CD4-positive, alpha-beta T cell (primary cell): ENCODE data around the gene IL37. TPM values are rescaled to one million over a fixed set of nuclear protein-coding genes. Genes with fewer than 3 reads are reported as not detected.

ENCODE experiments used
- ATAC-seq: fragments of 200-7000 bp; cut with Tn5 transposase; one replicate; pipeline ENCODE4 v1.10.0; 2022; ENCODE audit warnings: mild to moderate bottlenecking; ENCODE audit not compliant: poor library complexity
- CTCF ChIA-PET: fragments of 350-600 bp; sonication (Branson Sonifier 250); formaldehyde crosslinking; loops from one replicate; lab custom pipeline; 2021; ENCODE audit warnings: antibody characterized with exemption, inconsistent platforms; lab: Charles Lee
- POLR2A ChIA-PET: fragments of 350-600 bp; sonication (Branson Sonifier 250); formaldehyde crosslinking; loops from one replicate; lab custom pipeline; 2021; ENCODE audit warnings: antibody characterized with exemption, inconsistent platforms; lab: Charles Lee
- DNase-seq, 14 experiments: peaks; one replicate each; pipeline ENCODE4 v3.0.0-alpha.2; 2013 to 2020; ENCODE audit warnings: mixed read lengths in 2 of 14
- H3K27ac ChIP-seq, 2 donors: one replicate each; pipeline versions ENCODE4 v1.5.1 to v1.7.0; 2013; ENCODE audit warnings: low read length in 2 of 2, low read depth in 1 of 2, mild to moderate bottlenecking in 1 of 2
- H3K27me3 ChIP-seq, 2 experiments: 1 replicate in 1 of 2; 2 replicates in 1 of 2; pipeline versions ENCODE4 v1.6.1 to v1.7.0; 2013; ENCODE audit warnings: low read length in 2 of 2, control low read depth in 1 of 2, mild to moderate bottlenecking in 1 of 2, moderate library complexity in 1 of 2; ENCODE audit not compliant: insufficient read depth in 2 of 2, control insufficient read depth in 1 of 2
- H3K36me3 ChIP-seq: one replicate; pipeline ENCODE4 v1.6.1; 2013; ENCODE audit warnings: low read length, control low read depth; ENCODE audit not compliant: insufficient read depth
- H3K4me1 ChIP-seq: one replicate; pipeline ENCODE4 v1.6.1; 2013; ENCODE audit warnings: low read length, control low read depth; ENCODE audit not compliant: insufficient read depth
- H3K4me3 ChIP-seq: one replicate; pipeline ENCODE4 v1.5.1; 2013; ENCODE audit warnings: mild to moderate bottlenecking, low read length, moderate library complexity
- H3K9me3 ChIP-seq, 2 experiments: 1 replicate in 1 of 2; 2 replicates in 1 of 2; pipeline versions ENCODE4 v1.6.1 to v1.7.0; 2013; ENCODE audit warnings: low read length in 2 of 2, mild to moderate bottlenecking in 2 of 2, control low read depth in 1 of 2, moderate library complexity in 1 of 2; ENCODE audit not compliant: control insufficient read depth in 1 of 2, insufficient read depth in 1 of 2
- H3K27ac Mint-ChIP-seq: one replicate; pipeline ENCODE4 v1.8.0; 2020; ENCODE audit warnings: mixed read lengths
- H3K27me3 Mint-ChIP-seq: one replicate; pipeline ENCODE4 v1.8.0; 2021; ENCODE audit warnings: mixed read lengths
- H3K36me3 Mint-ChIP-seq: one replicate; pipeline ENCODE4 v1.8.0; 2021; ENCODE audit warnings: low read depth, mixed read lengths
- H3K4me1 Mint-ChIP-seq: one replicate; pipeline ENCODE4 v1.8.0; 2021; ENCODE audit warnings: low read depth, mixed read lengths
- H3K4me3 Mint-ChIP-seq: one replicate; pipeline ENCODE4 v1.8.0; 2020; ENCODE audit warnings: mild to moderate bottlenecking, mixed read lengths
- H3K9me3 Mint-ChIP-seq: one replicate; pipeline ENCODE4 v1.8.0; 2020; ENCODE audit warnings: mixed read lengths
- CTCF ChIP-seq: fragments of 200-600 bp; IDR thresholded peaks from one replicate; pipeline ENCODE4 v1.8.0; 2022; ENCODE audit warnings: antibody characterized with exemption, mild to moderate bottlenecking
- intact Hi-C, 2 experiments: fragments of 100-400 bp; cut with DNase I in 1 of 2; cut with micrococcal nuclease in 1 of 2; formaldehyde crosslinking; loops; one replicate each; pipeline versions ENCODE4 v1.15.1 to v1.9.0; 2023 to 2025; cut with DNase I, micrococcal nuclease
- total RNA-seq, 174 experiments: library from RNA in 2 of 174; stranded (reverse) in 2 of 174; gene quantifications; one replicate each; pipeline ENCODE4 v1.2.3 and lab custom pipeline; 2021 to 2026

IL37 gene
- total RNA-seq, 2 experiments from 2014 or later = not detected

- peaks cover 18% of the 10 kb centered on the region for H3K4me1 Mint-ChIP-seq
- POLR2A ChIA-PET = no interaction called here
These were observed 5.8 kb downstream of the IL37 start for GRCh38 chr2:112916625-112917247.

GRCh38 chr2:112917856-112918255 lies 6.9 kb downstream of the IL37 start:
- no peaks in the 10 kb centered on the region for H3K9me3 Mint-ChIP-seq
- Histone ChIP-seq H3K4me3 (no peak overlapping the region), H3K27me3 (no peaks in the 10 kb centered on the region), H3K27ac (no peak overlapping the region), H3K36me3 (no peaks in the 10 kb centered on the region), H3K4me1 (peaks cover 16% of the 10 kb centered on the region), H3K9me3 (no peaks in the 10 kb centered on the region)
- H3K27ac Mint-ChIP-seq = no peak overlapping the region
- ATAC-seq (no peak), DNase-seq (no peak)
- no peak overlapping the region for H3K4me3 Mint-ChIP-seq
- intact Hi-C loops = no loop called here
- TF ChIP-seq CTCF = no peak
- CTCF ChIA-PET = no interaction called here
- H3K4me1 Mint-ChIP-seq = peaks cover 18% of the 10 kb centered on the region
- H3K27me3 Mint-ChIP-seq = no peaks in the 10 kb centered on the region
- POLR2A ChIA-PET = no interaction called here
- no peaks in the 10 kb centered on the region for H3K36me3 Mint-ChIP-seq

More at GRCh38 chr2:112916625-112917247, 5.8 kb downstream of the IL37 start:
- Histone ChIP-seq H3K27me3 (no peaks in the 10 kb centered on the region), H3K27ac (no peak overlapping the region), H3K4me3 (no peak overlapping the region), H3K4me1 (peaks cover 16% of the 10 kb centered on the region), H3K9me3 (no peaks in the 10 kb centered on the region), H3K36me3 (no peaks in the 10 kb centered on the region)
- intact Hi-C loops = no loop called here
- no peak for ATAC-seq
- no peak overlapping the region for H3K27ac Mint-ChIP-seq
- no peaks in the 10 kb centered on the region for H3K27me3 Mint-ChIP-seq
- no peak for DNase-seq
- no peak overlapping the region for H3K4me3 Mint-ChIP-seq
- H3K9me3 Mint-ChIP-seq = no peaks in the 10 kb centered on the region
- no peaks in the 10 kb centered on the region for H3K36me3 Mint-ChIP-seq
- TF ChIP-seq CTCF = no peak
- CTCF ChIA-PET = no interaction called here

GRCh38 chr2:112918256-112918655 lies 7.3 kb downstream of the IL37 start:
- H3K27me3 ChIP-seq = no peaks in the 10 kb centered on the region
- Mint-ChIP-seq H3K4me3 (no peak overlapping the region), H3K9me3 (no peaks in the 10 kb centered on the region), H3K27ac (no peak overlapping the region), H3K4me1 (peaks cover 18% of the 10 kb centered on the region), H3K36me3 (no peaks in the 10 kb centered on the region), H3K27me3 (no peaks in the 10 kb centered on the region)
- no peak for TF ChIP-seq CTCF
- no peaks in the 10 kb centered on the region for H3K36me3 ChIP-seq
- H3K9me3 ChIP-seq = no peaks in the 10 kb centered on the region
- H3K4me3 ChIP-seq = no peak overlapping the region
- no peak overlapping the region for H3K27ac ChIP-seq
- DNase-seq (no peak), ATAC-seq (no peak)
- POLR2A ChIA-PET = no interaction called here
- H3K4me1 ChIP-seq = peaks cover 16% of the 10 kb centered on the region
- intact Hi-C loops = no loop called here
- CTCF ChIA-PET = no interaction called here
